Stimulated activated CD8-positive, alpha-beta memory T cell treated with anti-CD3 and anti-CD28 coated beads, Interleukin-12 subunit alpha, Interleukin-12 subunit beta, amount 100 ng/mL, for 1 hour (primary cell): Measurements from ENCODE around the gene GRIK1.
A peak's percentile ranks its signal among the peaks of the same experiment; 100 is the strongest.

Source experiments
- DNase-seq: peaks from one replicate; pipeline ENCODE4 v3.0.0-alpha.2; 2020; ENCODE audit warnings: low read depth

Gene GRIK1

DNA sequence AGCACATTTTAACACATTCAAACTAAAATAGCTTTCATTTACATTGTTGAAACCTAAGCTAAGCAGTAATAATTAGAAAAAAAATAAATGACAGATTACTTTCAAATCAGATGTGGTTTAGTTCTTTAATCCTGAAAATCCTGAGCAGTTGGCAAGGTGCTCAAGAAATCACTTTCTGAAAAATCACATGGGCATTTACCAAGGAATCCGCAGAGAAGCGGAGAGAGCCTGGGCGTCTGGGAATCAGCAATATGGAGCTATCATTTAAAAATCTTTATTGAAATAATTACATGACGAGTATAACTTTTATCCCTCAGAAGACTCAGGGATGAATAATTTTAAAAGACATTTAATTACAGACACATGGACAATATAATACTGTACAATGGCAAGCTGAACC lies 30.2 kb downstream of the GRIK1 start:
- DNase-seq, result no peak

DNA sequence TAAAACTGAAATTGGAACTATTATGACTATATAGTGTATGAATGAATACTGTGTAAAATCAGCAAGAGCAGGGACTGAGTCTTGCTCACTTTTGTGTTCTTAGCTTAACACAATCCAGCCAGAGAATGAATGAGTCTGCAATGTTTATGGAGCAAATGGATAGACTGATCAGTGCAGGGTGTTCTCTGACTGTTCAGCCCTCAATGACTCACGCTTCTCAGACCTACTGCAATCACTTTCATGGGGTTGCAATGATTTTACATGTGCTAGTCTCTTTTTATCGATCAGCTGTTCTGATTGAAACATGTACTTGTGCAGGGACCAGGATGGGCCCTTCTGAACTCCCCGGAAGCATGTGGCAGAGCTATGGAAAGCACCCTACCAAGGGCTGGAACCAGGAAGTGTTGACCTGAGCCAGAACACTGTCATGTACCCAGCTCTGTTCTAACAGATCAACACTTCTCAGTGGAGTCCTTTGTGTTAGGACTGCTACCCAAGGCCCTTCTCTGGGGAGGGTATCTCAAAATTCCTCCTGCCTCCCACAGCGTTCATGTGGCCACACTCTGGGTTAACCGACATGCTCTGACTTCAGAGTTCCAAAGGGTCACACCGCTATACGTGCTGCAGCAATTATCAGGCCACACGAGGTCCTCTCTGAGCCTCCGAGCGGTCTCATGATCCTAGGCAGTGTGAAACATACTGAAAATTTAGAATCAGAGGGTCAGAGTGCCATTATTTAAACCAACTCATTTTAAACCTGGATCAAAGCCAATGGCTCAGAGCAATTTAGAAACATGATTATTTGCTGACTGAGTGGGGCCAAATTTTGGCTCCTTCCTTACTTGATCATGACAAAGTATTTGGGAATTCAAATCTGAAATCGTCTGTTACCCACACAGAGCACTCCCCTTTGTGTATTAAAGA lies 35.2 kb downstream of the GRIK1 start:
- no peak for DNase-seq

DNA sequence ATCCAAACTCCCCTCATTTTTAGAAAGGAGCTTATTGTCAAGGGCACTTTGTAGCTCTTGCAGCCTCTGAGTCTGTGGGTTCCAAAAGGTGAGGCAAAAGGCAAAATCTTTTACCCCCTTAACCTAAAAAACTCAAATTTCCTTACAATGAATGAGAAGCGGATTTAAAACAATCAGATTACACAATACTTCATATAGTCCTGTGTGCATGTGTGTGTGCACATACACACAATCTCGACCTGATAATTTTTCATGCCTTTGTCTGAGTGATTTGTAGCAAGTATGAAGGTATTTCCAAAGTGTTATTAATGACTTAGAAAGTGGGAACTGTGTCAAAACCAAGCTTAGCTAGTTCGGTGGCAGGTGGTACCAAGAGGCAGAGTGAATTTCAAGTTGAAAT lies 42.9 kb downstream of the GRIK1 start:
- no peak for DNase-seq

DNA sequence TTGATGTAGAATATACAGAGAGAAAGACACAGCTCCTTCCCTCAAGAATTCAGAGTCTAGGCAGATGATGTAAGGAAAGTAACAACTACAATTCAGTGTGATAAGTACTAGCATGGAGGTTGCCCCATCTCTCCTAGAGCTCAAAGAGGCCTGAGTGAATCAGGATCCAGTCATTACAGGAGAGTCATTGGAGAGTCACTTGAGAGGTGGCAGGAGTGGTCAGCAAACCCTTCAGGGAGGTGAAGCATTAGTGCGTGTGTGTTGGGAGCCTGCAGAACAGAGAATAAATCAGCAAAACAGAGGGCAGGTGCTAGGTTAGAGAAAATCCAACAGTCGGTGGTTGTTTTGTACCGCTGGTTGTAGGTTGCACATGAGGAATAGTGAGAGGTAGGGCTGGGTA lies 46.1 kb downstream of the GRIK1 start:
- DNase-seq, result no peak

DNA sequence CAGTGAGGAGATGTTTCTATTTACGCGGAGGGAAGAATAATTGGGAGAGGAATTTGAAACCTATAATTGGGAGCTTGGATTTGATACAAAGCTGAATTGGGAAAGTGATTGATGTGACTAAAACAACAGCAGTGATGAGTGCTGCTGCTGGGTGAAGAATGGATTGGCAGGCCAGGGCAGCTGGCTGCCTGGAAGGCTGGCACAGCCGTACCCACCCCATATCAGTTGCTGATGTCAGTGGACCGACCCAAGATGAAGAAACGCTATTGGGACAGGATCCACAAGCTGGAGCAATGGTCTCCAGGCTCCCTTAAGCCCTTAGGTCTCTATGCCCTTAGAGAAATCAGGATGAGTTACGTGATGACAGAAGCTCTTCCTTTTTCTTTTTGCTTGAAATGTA lies 47.4 kb downstream of the GRIK1 start:
- no peak for DNase-seq

DNA sequence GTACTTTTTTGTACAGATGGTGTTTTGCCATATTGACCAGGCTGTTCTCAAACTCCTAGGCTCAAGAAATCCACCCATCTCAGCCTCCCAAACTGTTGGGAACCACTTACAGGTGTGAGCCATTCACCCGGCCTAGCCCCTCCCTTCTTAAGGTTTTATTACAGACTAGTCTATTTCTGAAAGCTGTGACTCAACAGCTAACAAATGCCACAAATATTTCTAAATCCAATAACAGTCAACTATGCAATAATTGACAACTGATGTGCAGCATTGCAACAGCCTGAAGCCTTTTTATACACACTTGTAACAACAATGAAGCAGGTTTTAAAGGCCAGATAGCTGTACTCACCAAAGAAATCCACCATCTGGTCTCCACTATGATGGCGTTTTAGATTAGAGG lies 51.4 kb downstream of the GRIK1 start:
- no peak for DNase-seq

DNA sequence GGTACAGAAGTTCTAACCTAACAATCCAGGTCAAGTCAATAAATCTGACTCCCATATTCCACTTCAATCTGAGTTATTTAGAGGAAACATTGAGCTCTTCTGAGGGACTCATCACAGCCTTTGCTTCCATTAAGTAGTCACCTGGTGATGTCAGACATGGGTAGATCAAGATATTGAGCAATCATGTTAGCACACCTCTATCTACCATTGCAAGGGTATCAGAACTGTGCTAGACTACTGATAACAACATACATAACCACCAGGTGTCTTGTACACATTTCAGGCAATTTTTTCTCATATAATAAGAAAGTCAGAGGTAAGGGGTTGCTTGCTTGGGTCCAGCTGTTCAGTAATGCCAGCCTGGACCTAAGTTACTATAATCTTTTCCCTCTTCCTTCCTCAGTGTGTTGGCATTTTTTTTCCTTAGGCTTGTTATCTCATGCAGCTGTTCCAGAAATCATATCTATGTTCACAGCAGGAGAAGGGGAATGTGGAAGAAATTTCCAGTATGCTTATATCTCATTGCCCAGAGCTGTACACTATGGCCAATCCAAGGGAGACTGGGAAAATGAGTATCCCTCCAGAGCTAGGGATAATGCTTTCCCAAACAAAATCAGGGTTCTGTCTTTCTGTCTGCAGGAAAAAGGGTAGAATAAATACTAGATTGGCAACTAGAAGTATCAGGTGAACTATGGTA lies 52.3 kb downstream of the GRIK1 start:
- no peak for DNase-seq

DNA sequence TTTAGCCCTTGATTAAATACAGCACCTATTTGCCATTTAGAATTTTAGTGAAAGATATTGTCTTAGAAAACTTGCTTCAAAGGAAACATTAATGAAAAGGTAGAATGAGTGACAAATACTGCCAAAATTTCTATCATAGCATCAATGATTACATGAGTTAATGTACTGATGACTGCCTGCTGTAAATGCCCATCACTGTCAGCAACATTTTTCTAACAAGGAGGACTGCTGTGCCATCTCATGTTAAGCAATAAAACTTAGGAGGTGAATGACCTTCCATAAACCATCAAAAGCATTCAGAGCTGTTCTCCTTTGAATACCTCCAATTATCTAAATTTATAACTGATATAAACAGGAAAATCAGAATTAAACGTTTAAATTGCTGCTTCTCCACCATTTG lies 54.3 kb downstream of the GRIK1 start:
- no peak for DNase-seq

DNA sequence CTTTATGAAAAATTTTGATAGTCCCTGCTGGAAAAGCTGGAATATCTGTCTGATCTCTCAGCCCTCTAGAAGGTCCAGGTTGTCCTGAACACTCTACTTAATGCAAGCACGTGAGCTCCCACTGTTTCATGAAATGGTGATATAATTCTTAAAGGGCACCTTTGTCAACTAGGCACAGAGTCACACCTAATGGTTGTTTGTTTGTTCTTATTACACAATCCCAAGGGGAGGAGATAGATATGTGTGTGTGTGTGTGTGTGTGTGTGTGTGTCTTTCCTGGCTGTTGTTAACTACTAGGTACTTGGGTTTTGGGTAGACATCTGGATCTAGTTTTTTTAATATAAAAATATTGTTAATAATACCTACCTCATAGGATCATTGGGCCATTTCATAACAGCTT lies 63.9 kb downstream of the GRIK1 start:
- no peak for DNase-seq

DNA sequence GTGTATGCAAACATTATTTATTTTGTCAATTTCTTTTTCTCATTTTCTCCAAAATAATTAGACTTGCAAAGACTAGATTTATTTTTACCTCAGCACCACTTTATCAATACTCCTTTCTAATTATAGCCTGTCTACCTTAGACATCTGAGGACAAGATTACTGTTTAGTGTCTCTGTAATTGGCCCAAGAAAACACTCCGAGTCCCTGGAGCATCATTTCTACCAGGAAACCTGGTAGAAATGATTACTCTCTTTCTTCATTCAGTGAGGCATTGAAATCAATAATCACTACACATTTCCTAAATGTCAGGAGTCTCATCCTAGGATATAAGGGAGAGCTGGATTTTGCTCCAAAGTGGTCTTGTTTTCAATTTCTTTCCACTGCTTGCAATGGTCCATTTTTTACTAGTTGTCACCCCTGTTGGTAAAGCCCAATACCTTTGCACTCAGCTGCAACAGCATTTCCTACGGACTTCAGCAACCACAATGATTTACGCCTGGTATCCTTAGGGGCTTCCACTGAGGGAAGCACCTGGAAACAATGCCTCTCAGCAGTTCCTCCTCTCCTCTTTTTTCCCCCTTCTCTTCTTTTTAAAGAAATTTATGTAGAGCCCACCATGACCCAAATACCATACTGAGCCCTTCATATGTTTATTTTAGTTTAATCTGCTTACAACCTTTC lies 64.6 kb downstream of the GRIK1 start:
- DNase-seq, result no peak

DNA sequence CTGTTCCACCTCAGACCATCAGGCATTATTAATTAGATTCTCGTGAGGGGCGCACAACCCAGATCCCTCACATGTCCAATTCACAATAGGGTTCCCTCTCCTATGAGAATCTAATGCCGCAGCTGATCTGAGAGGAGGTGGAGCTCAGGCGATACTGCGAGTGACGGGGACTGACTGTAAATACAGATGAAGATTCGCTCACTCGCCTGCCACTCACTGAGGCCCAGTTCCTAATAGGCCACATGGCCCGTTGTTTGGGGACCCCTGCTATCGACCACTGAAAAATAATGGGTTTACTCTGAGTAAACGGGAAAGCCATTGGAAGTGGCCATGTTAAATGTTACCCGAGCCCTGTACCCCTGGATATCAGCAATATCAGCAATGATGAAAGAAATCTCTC lies 65.9 kb downstream of the GRIK1 start:
- no peak for DNase-seq

DNA sequence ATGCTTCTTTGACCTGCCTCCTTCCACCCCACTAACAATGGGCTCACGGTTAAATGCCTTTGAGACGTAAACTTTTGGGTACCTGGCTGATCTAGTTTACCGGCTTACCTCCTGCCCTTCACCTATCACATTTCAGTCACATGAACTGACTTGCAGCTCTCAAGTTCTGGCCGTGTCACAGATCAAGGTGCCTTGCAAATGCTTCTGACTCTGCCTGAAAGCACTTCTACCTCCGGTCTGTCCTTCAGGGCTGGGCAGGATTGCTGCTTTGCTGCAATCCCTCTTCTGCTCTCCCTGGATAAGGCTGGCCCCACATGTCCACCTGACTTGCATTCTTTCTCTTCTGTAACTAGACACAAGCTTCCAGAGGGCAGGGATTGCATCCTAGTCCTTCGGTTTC lies 69.0 kb downstream of the GRIK1 start:
- no peak for DNase-seq

DNA sequence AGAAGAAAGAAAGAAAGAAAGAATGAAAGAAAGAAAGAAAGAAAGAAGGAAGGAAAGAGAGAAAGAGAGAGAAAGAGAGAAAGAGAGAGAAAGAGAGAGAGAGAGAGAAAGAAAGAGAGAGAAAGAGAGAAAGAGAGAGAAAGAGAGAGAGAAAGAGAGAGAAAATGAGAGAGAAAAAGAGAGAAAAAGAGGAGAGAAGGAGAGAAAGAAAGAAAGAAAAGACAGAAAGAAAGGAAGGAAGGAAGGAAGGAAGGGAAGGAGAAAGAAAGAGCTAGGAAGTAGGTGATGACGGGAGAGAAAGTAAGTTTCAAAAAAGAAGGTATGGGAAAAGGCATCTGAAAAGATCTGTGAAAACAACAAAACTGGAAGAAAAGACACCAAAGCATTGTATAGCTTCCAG lies 72.0 kb downstream of the GRIK1 start:
- DNase-seq, result no peak

DNA sequence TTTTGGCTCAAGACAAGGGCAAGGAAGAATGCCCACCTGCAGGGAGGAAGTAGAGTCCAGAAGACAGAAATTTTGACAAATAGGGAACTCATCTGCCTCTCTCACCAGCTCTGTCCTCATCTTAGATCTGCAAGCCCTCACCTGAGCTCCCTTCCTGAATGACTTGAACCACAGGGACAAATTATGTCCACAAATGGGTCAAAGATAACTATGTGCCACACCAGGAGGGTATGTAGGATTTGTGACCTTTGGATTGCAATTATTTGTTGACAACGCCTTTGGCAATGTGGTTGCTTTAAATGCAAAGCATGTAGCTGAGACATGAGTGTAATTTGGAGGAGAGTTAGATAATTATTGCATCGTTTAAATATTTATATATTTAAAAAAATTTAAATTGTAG lies 79.5 kb downstream of the GRIK1 start:
- no peak for DNase-seq

DNA sequence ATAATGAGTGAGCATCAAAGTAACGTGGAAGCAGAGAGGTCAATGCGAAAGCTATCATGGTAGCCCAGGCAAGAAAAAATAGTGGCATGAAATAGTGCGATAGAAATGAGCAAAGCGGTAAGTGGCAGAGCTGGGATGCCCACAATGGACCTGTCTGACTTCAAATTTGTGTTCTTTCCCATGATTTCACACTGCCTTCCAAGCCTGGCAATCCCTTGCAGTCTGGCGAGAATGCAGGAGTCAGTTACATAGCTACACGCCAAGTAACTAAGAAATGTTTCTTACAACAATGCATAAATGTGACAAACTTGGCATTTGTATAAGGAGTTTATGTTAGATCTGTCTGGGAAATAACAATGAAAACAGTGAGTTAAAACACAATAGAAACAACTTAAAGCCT lies 82.6 kb downstream of the GRIK1 start:
- DNase-seq, result no peak

DNA sequence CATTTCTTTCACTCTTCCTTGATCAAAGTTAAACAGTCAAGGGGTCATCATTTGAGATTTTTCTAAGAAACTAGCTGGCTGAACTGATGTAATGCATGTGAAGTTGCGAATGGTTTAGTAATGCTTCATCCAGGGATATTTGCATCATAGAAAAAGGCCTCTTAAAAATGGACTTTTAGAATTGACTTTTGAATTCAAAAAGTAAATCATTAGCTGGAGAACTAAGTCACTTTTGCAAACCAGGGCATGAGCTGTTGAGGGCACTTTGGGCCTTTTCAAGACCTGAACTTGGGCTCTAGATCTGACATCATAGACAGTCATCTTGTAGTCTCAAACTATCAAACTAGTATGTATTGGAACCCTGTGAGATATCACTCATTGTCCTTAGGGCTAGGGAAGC lies 85.0 kb downstream of the GRIK1 start:
- no peak for DNase-seq

DNA sequence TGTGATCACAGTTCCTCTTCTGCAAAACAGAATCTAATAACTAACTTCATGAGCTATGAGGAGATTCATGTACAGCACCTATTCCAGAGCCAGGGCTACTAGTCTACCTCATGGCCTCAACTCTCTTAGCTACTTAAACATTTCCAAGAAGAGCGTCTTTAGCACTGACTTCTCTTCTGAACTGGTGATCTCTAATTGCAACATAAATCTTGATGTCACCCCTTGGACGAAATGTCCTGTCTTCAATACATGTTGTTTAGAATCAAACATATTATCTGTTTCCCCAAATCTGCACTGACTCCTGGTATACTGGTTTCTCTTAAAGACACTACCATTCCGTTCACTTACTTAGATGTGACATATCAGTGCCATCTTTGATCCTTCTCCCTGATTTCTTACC lies 88.2 kb downstream of the GRIK1 start:
- no peak for DNase-seq

DNA sequence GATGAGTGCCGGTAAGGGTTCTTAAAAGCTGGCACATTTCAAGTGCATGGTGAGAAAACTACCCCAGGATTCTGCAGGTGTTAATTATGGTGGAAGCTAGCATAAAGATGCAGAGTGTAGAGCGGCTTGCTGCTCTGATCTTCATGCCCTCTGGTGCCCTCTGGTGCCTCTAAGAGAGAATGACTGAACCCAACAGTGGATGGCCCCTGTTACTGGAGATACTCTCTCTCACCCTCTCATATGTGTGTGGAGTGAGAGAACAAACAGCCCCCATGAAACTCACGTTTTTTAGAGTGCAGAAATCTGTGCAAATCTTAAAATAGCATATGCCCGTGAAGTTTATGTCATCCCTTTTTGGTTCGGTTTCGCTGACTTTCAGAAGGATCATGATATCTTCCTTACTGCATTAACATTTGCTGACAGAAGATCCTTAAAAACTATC lies 90.0 kb downstream of the GRIK1 start:
- peak; percentile 6 for DNase-seq

DNA sequence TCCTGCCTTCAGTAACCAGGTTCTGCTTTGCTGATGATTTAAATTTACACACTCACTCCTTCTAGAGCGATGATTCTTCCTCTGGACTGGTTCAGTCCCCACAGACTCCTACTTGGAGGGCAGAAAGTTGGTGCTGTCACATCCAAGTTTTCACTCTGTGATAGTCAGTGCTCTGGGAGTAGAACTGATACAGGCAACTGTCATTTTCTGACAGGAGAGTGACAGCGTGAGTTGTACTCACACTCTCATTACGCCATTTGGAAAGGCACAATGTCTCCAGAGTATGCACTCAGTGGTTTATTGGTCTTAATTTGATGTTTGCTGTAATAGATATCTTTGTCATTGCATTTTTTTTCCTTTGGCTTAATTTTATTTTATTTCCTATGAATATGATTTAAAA lies 96.0 kb downstream of the GRIK1 start:
- DNase-seq, result no peak

DNA sequence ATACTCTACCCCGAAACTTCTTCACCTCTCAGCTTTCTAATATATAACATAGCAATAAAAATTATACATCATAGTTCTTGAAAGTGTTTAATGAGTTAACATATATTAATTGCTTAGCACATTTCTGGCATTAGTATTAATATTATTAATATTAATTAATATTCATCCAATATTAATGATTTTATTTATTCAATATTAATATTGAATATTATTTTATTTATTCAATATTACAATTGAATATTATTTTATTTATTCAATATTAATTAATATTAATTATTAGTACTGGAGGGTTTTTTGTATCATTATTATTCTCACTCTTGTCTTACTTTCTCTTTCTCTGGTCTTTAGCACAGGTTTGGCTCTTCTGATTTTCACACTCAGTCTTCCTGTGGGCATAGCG lies 105.2 kb downstream of the GRIK1 start:
- no peak for DNase-seq

DNA sequence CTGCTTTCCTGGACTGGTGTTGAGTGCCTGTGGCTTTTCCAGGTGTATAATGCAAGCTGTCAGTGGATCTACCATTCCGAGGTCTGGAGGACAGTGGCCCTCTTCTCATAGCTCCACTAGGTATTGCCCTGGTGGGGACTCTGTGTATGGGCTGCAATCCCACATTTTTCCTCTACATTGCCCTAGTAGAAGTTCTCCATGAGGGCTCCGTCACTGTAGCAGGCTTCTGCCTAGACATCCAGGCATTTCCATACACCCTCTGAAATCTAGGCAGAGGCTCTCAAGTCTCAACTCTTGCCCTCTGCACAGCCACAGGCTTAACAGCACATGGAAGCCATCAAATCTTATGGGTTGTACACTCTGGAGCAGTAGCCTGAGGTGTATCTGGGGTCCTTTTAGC lies 107.6 kb downstream of the GRIK1 start:
- no peak for DNase-seq

DNA sequence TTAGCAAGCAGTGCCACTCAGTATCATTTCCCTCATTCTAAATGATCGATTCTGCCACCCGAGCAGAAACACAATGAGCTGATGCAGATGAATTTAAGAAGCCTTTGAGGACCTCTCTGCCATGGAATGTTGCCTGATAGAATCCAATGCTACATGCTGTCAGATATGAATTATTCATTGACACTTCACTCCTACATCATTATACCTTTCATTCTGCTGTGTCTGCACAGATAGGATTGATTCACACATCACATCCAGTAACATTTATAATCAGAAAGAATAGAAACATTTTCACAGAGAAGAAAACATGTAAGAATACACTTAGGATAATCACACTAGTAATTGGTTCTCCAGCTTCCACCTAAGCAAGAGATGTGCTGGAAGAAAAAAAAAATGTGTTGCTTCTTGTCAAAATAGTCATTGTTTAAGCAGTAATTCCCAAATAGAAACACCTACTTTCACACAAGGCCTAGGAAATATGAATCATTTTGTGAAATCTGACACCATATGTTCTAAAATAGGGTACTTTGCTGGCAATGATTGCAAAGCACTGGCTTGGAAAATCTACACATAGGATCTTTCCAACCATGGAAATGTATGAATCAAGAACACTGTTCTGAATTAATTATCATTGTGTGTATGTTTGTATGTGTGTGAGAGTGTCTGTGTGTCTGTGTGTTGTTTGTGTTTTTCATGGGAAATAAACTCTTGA lies 110.1 kb downstream of the GRIK1 start:
- DNase-seq, result no peak
